Epithelial cell of proximal tubule (primary cell): ENCODE data around the gene GABRA5. TPM values are rescaled to one million over a fixed set of nuclear protein-coding genes. Genes with fewer than 3 reads are reported as not detected.
A peak's percentile ranks its signal among the peaks of the same experiment; 100 is the strongest.
"Not testable (repeated sequence)": the region's sequence is repeated elsewhere in the genome, so short reads cannot be mapped to it uniquely, and the experiment has no call there.

Source experiments
- DNase-seq: peaks from one replicate; pipeline ENCODE4 v3.0.0-alpha.2; 2011; ENCODE audit warnings: low read depth
- H3K4me3 ChIP-seq: 2 replicates; pipeline ENCODE4 v1.5.1; 2011; ENCODE audit warnings: low read depth, mild to moderate bottlenecking, low read length
- total RNA-seq: library from RNA; depleted of rRNA; stranded (reverse); fragments of >200 nt; gene quantifications from 2 replicates; pipeline ENCODE4 v1.2.3, GENCODE V29; 2015
- TF ChIP-seq, protein P1 (sequence below): conservative IDR thresholded peaks from 2 replicates; pipeline ENCODE4 v1.5.1; 2012; ENCODE audit warnings: low read depth, mild to moderate bottlenecking, low read length

Gene GABRA5
- total RNA-seq, 1 donor from 2014 or later, result 0.29 TPM

DNA sequence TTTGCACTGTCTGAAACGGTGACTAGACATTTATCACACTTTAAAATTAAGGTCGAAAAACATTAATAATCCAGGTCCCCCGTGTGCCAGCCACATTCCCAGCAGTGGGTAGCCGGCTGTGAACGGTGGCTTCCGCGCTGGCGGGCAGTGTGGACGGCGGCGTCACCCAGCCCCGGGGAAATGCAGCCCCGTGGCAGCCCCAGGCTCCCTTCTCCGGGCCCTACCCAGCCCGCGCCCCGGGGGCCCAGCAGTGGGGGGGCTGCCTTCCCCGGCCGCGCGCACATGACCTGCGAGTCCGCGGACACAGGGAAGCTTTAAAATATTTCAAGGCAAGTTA is 25.3 kb downstream of the GABRA5 start:
- TF ChIP-seq, protein P1, sequence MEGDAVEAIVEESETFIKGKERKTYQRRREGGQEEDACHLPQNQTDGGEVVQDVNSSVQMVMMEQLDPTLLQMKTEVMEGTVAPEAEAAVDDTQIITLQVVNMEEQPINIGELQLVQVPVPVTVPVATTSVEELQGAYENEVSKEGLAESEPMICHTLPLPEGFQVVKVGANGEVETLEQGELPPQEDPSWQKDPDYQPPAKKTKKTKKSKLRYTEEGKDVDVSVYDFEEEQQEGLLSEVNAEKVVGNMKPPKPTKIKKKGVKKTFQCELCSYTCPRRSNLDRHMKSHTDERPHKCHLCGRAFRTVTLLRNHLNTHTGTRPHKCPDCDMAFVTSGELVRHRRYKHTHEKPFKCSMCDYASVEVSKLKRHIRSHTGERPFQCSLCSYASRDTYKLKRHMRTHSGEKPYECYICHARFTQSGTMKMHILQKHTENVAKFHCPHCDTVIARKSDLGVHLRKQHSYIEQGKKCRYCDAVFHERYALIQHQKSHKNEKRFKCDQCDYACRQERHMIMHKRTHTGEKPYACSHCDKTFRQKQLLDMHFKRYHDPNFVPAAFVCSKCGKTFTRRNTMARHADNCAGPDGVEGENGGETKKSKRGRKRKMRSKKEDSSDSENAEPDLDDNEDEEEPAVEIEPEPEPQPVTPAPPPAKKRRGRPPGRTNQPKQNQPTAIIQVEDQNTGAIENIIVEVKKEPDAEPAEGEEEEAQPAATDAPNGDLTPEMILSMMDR, result no peak
- peak overlapping the region; percentile 42 for H3K4me3 ChIP-seq
- no peak for DNase-seq

DNA sequence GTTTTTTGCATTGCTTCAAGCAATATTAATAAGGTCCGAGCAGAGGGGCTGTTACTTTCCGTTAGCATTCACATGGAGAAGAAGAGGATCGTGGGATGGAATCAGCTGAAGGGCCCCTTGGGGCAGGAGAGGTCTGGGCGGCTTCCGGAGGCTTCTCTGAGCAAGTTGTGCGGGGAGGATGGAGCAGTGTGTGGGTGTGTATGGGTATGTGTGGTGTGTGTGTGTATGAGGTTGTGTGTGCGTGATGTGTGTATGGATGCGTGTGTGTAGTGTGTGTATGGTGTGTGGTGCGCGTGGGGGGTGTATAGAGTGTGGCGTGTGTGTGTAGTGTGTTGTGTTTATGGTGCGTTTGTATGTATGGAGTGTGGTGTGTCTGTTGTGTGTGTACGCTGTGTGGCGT is 25.8 kb downstream of the GABRA5 start:
- no peak overlapping the region for H3K4me3 ChIP-seq
- no peak for DNase-seq
- TF ChIP-seq, protein P1, result no peak

DNA sequence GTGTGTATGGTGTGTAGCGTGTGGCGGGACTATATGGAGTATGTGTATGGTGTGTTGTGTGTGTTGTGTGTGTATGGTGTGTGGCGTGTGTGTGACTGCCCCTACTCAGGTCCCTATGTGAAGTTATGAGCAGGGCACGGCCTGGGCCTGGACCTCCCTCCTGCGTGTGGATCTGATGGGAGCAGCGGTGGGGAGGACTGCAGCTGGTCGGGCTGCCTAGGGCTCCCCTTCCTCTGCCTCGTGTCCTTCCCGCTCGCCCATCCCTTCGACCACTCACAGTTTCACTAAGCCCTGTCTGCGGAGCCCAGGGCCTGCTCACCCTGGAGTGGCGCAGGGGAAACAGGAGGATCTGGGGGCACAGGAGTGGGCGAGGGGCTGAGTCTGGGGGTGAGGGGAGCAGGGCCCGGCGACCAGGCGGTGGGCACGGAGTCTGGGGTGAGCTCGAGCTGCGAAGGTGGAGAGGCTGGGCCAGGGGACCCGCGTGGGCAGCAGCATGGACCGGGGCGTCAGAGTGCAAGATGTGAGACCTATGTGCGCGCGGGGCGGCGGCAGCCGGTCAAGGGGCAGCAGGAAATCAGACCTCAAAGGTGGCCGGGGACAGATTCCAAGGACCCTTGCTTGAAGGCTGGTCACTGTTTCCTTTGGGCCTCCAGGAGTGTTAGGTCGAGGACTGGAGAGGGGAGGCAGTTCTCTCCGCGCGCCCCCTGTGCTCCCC is 26.6 kb downstream of the GABRA5 start:
- DNase-seq, result no peak
- TF ChIP-seq, protein P1, result no peak
- H3K4me3 ChIP-seq, result no peak overlapping the region

DNA sequence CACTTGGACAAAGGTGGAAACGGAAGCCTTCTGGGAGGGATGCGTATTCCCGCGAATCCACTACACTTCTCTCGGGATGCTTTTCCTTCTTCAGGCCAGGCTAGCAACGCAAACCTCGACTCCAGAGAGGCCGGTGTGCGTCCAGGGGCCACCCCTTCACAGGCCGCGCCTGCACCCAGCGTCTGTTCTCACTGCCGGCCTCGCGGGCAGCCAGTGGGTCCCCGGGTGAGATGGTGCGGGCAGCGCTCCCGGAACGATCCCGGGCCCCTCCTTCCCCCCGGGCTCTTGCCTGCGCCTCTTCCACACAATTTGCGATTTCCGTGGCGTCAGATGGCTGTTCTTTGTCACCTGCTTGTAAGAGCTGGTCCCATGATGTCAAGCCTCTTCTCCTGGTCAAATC is 27.3 kb downstream of the GABRA5 start:
- DNase-seq, result no peak
- H3K4me3 ChIP-seq, result no peak overlapping the region
- TF ChIP-seq, protein P1, result no peak

DNA sequence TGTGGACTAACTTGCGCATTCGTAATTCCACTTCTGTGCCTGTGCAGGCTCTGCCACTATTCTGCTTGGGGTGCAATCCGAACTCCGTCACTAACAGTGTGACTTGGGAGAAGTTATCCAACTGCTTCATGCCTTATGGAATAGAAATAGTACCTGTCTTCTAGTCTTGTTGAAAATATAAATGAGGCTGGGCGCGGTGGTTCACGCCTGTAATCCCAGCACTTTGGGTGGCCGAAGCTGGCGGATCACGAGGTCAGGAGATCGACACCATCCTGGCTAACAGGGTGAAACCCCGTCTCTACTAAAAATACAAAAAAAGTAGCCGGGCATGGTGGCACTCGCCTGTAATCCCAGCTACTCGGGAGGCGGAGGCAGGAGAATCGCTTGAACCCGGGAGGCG is 28.5 kb downstream of the GABRA5 start:
- DNase-seq, result not testable (repeated sequence)

DNA sequence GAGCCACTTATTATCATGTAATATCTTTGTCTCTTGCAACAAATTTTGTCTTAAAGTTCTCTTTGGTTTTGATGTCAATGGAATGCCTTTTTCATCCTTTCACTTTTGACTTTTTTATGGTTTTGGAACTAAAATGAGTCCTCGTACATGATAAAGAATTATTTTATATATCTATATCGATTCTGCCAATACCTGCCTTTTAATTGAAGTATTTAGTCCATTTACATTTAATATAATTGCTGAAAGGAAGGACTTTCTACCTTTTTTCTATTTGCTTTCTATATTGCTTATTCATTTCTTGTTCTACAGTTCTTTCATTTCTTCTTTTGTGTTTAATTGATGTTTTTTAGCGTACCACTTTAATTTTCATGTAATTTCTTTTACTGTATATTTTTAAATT is 32.8 kb downstream of the GABRA5 start:
- no peak overlapping the region for H3K4me3 ChIP-seq
- TF ChIP-seq, protein P1, result no peak
- DNase-seq, result no peak

More for the DNA sequence above, 28.5 kb downstream of the GABRA5 start:
- not testable (repeated sequence) for H3K4me3 ChIP-seq

DNA sequence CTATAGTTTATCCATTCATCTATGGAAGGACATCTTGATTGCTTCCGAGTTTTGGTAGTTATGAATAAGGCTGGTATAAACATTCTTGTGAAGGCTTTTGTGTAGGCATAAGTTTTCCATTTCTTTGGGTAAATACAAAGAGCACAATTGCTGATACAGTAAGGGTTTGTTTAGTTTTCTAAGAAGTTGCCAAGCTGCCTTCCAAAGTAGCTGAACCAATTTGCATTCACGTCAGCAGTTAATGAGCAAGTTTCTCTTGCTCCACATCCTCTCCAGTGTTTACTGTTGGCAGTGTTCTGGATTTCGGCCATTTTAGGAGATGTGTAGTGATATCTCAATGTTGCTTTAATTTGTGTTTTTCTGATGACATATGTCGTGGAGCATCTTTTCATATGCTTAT is 34.2 kb downstream of the GABRA5 start:
- TF ChIP-seq, protein P1, result no peak
- no peak for DNase-seq
- H3K4me3 ChIP-seq, result no peak overlapping the region
